ENCODE measurements around the gene CEP41.

Gene CEP41, protein sequence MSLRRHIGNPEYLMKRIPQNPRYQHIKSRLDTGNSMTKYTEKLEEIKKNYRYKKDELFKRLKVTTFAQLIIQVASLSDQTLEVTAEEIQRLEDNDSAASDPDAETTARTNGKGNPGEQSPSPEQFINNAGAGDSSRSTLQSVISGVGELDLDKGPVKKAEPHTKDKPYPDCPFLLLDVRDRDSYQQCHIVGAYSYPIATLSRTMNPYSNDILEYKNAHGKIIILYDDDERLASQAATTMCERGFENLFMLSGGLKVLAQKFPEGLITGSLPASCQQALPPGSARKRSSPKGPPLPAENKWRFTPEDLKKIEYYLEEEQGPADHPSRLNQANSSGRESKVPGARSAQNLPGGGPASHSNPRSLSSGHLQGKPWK

DNA sequence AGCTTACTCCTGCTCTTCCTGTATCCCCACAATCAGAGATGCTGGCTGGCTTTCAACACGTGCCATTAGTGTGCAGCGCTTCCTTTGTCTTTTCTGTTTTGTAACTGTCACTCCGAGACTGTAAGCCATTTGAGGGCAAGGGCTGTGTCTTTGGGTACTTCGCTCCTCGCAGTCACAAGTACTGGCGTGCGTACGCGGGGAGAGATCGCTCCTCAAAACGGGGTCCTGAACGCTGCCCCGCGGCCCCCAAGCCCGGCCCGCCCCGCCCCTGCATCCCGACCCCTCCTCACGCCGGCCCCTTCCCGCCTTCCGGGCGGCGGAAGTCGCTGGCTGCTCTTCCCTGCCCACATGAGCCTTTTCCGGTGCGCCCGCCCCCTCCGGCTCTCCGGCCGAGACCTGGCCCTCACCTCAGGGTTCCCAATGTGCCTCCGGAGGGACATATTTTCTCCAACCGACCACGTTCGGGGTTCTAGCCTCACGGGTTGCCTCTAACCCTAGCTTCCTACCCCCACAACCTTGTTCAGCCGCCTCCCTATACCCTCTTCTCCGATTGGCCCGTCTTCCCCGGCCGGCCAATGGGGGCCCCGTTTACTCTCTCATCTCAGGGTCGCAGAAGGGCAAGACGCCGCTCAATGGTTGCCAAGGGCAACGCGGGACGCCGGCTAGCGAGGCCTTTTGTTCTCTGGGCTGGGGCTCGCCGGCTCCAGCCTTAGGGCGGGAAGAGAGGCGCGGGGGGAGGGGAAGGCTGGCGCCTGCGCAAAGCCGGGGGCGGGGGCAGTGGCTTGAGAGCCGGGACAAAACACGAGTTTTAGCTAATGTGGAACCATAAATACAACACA, at the start of gene CEP41:
Gene CEP41 (minus strand): TSS at position 490 of the 839 bp plus-strand sequence. CDS start 50 bp downstream, at position 440.
- DNase-seq: peak; percentile 100

DNA sequence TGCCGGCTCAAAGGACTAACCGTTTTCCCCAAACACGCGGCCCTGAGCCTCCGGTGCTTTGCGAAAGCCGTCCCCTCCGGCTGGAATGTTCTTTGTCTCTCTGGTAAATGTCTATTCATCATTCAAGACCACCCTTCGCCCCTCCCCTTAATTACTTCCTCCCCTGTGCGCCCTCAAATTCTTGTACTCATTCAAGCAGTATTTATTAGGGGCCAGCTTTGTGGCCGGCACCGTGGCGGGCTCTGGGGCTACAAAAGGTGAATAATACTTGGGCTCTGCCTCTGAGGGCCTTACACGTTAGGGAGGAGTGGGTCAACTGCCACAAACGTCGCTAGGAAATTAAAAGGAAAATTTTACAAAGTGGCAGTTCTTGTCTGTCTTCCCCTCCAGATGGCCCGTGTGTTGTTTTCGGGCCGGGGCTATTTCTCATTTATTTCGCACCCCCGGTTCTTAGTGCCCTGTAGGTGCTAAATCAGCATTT, 49.5 kb upstream of the CEP41 start:
- no peak for DNase-seq

DNA sequence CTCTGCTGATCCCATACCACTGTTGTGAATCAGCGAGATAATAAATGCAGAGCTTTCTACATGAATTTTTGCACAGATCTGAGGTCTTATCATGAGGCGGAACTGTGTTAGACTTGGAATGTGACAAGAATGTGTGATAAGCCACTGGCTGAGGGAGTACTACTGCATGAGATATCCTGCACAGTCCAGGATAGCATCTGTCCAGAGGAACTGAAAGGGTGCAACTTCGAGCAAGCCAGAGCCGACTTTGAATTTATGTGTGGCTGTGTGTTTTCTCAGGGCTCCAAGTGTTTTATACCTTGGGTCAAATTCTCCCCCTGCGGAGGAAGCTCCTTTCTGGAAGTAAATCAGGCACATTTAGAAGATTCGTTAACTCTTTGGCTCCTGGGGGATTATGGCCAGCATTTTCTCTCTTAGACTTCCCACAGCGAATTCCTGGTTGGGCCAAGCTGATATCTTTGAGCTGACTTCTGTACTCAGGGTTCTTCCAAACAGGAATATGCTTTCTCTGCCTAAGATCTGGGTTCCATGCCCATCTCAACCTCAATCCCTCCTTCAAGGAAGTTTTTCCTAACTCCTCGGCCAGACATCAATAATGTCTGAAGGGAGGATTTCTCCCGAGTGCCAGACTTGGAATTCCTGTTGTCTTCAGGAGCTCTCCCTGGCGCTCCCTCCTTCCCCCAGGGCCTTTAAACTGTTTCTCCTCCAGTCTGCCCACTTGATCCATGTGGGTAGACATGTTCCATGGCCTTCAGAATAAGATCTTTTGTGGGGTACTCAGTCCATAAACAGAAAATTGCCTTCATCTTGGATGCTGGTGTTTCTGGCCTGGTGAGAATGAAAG, 48.5 kb upstream of the CEP41 start:
- DNase-seq: no peak

DNA sequence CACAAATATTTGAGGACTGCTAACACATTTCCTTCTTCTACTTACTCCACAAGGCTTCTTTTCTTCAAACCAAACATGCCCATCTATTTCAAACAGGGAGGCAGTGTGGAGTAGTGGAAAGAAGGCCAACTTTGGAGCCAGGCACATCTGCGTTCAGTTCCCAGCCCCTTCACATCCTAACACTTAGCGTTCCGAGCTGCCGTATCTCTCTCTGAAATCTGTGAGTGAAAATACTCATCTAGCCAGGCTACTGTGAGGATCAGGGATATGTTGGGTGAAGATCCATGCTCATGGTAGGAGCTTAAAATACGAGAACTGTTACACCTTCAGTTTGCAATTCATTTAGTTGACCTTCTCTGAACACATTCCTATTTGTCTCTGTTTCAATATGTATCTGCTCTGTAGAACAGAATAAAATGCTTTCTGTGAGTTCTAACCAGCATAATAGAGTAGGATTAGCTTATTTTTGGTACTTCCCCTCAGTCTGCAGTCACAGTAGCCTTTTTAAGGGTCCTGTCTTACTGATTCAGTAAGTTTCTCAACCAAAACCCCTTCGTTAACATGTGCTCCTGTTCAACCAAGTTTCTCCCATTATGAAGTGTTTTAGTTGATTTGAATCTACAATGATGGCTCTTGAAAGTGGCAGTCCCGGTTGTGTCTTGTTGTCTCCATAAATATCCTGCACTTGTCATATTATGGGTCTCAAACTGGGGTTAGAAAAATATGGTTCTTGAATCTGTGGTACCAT, 47.8 kb upstream of the CEP41 start:
- DNase-seq: no peak

DNA sequence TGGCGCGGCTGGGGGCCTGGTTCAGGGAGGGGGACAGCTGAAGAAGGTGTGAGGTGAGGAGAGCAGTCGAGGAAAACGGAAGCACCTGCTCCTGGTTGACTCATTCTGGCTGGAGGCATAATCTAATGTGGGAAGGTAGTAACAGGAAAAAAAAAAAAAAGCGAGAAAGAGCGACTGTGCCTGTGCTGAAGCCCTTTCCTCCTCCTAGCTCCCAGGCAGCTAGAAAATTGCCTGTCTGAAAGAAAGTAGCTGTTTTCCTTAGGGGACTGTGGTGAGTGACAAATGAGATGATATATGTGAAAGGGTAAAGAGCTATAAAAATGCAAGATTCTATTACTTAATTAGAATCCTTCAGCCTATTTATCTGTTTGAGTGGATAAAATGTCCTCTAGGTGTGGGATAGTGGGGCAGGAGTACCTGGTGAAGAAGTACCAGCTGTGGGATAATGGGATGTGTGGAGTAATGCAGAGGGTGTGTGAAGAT, 46.2 kb upstream of the CEP41 start:
- DNase-seq: no peak

DNA sequence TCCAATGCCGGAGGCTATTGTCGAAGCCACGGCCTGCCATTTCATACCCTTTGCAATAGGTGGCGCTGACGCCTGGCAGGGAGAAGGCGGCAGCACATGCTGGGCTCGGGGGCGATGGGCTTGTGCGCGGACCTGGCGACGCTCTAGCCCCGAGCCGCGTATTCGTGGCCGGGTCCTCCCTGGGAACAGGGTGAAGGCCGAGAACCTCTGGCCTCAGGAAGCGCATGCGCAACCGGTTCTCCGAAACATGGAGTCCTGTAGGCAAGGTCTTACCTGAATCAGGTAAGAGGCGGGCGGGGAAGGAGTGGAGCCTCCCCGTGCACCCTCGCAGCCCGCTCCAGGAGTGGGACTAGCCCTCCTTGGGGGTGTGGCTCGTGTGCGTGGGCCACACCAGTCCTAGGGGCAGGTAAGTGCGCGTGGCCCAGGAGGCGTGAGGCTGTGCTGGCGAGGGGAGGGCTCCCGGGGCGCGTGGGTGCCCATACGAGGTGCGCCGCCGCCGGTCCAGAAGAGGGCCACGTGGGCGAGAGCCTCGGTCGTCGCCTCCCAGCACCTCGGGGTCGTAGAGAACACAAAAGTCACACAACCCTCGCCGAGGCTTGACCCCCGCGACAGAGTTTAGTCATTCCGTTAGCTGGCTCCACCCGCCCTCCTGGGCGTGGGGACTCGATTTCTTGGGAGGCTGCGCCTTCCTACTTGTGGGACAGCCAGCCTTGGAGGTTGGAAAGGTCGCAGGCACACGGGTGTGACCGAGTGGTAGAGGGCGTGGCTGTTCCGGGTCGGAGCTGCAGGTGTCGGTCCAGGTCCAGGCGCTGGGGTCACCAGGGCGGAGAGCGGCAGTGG, 45.5 kb upstream of the CEP41 start:
- DNase-seq: peak; percentile 100

DNA sequence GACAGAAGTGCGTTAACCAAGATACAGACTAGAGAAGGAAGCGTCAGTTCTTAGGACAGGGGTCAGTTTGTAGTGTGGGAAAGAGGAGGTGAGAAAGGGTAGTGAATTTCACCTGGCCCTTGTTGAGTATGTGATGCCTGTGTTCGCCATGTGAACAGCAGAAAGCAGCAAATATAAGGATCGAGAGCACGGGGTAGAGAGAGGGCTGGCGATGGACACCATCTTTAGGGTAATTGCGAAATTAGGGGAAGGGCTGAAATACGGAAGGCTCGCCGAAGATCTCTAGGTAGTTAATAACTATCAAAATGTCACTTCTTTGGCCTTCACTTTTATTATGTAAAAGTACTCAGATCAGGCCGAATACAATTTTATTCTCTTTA, 44.9 kb upstream of the CEP41 start:
- DNase-seq: no peak

DNA sequence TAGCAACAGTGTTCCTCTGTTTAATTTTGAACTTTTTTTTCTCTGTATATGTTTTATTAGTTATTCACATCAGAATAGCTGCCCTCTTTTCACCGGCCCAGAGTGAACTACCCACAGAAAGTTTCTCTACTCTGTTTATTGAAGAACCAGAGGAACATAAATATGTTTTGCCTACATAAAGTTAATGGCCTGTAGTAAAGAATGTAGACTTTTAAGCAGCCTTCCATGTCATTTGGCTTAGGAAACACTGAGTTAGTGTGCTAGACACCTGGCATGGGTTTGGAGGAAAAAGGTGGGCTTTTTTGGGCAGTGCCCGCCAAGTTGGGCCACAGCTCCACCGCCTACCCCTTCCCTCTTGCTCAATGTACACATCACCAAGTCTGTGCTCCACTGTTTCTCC, 42.2 kb upstream of the CEP41 start:
- no peak for DNase-seq

DNA sequence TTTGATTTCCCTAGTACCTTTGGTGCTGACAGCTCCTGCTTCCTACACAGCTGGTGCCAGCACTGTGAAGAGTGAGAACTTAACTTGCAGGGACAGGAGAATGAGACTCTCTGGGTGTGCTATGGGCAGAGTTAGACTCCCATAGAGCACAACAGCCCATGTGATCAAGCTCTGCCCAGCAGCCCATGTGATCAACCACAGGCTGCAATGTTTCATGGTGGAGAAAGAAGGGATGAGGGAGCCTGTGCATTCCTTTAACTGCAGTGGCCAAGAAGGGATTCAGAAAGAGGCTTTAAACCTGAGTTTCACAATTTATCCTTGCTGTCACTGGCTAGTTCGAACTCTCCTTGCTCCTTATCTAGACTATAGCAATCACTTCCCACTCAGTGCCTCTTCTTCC, 41.1 kb upstream of the CEP41 start:
- no peak for DNase-seq

DNA sequence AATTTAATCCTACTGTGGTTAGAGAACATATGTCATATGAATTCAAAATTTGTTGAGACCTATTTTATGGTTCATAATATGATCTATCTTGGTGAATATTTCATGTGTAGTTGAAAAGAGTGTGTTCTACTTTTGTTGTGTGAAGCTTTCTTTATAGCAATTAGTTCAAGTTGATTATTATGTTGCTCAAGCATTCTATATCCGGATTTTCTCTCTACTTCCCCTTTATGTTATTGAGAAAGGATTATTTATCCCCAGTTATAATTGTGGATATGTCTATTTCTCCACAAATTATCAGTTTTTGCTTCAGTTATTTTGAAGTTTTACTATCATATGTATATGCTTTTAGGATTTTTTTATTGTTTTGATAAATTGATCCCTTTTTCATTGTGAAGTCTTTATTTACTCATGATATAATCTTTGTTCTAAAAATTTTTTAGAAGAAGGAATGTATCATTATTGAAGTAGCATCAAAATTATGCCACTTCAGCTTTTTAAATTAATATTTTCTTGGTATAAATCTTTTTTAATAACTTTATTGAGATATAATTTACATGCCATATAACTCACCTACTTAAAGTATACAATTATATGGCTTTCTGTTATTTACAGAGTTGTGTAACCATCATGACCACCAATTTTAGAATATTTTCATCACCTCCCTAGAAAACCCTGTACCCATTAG, 39.0 kb upstream of the CEP41 start:
- no peak for DNase-seq

DNA sequence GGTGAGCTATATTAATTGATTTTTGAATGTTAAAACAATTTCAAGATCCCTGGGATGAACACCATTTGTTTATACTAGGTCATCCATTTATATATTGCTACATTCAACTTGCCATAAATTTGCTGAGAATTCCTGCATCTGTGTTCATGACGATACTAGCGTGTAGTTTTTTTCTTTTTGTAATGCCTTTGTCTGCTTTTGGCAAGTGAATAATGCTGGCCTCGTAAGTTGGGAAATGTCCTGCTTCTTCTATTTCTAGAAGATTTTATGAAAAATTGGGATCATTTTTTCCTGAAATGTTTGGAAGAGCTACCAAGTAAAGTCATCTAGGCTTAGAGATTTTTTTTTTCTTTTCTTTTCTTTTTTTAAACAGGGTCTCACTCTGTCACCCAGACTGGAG, 38.2 kb upstream of the CEP41 start:
- DNase-seq: no peak

DNA sequence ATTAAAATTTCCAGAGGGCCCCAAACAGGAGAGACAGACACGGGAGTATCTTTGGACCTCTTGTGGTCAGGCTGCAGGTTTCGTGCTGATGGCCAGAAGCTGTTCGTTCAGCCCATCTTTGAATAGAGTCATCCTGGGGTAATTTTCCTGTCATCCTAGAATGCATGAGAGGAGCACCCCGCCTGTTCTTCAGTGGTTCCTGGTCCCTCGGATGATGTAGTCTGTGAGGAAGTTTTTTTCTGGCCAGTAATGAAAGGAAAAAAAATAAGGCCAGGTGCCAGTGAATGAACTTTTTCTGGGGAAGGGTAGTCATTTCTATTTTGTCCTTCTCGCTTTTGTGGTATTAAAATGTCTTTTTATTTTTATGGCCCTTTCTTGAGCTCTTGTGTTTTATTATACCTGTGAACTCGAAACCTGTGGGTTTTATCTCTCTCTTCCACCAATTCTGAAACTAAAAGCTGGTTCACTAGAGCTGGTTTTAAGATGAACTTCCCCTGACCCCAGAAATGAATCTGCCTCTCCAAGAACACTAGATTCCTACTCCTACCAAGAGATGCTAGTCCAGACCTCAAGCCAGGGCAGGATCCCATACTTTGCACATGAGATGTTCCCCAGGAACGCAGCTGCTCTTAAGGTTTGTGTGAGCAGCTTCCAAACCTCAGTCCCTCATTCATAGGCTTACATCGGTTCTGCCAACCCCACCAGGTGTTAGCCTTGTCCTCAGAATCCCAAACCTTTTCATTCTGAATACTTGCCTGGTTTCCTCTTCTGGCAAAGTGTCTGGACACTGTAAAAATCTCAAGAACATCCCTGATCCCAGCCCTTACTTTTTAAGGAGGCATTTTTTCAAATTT, 35.7 kb upstream of the CEP41 start:
- no peak for DNase-seq

DNA sequence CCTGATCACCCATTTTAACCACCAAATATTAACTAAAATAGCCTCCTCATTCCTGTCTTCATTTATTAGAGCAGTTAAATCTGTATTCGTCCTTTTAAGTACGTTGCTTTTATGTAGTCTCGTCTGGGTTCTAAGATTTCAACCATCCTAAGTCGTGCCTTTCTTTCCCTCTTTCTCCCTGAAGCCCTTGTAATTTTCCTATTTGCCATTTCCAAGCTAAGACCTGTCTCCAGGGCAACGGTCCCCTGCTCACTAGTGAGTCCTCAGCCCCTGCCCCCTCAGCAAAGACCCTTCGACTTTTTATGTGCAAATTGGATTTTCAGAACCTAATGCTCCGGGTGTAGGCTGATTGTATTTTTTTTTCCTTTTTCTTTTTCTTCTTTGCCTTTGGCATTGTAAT, 35.0 kb upstream of the CEP41 start:
- DNase-seq: no peak

DNA sequence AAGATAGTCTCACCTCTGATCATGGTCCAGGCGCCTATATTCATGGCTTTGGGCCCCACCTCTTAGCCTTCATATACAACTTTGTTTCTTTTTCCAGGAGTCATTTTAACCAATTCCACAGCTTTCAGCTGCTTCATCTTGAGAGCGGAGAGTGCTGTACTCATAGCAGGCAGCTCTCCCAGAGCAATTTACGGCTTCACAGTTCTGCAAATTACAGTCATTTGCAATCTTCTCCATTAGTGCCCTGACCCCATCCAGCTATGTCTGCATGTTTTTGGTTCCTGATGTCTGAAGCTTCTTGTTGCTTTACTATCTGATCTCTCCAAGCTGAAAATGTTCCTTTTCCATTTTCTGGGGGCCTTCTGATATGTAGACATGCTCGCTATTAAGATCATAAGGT, 33.1 kb upstream of the CEP41 start:
- DNase-seq: no peak

DNA sequence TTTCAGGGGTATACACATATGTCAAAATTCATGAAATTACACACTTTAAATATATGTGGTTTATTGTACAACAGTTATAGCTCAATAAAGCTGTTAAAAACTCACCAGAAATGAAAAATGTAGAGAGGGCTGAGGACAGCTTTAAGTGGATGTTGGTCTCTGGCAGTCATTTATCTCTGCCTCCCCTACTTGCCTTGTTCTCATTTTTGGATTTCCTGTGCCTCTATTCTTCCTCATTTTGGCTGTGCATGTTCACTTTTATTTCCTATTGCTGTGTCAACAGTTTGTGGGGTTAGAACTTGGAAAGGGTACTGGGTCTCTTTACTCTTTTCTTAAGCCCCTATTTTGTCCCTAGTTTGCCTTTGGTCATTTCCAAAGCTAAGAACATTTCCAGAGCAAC, 32.5 kb upstream of the CEP41 start:
- DNase-seq: no peak

DNA sequence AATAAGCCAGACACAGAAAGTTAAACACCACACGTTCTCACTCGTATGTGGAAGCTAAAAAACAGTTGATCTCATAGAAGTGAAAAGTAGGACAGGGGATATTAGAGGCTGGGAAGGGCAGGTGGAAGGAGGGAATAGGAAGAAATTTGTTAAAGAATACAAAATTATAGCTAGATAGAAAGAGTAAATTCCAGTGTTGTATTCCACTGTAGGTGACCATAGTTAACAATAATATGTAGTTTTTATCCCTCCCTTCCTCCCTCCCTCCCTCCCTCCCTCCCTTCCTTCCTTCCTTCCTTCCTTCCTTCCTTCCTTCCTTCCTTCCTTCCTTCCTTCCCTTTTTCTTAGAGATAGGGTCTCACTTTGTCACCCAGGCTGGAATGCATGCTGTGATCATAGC, 31.2 kb upstream of the CEP41 start:
- DNase-seq: no peak

DNA sequence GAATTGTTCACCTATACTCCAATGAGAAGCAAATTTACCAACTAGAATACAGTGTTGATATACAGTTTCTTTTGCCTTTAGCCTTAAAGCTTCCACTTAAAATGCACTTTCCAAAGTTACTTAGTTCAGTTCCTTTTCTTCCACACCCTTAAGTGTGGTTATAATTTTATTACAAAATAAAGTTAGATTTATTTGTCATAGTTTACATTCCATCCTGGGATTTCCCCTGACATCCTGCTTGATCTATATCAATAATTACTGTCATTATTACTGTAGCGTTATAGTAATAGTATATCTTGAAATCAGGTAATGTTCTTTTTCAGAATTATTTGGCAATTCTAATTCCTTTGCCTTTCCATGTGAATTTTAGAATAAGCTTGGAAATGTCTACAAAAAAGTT, 27.8 kb upstream of the CEP41 start:
- DNase-seq: no peak

DNA sequence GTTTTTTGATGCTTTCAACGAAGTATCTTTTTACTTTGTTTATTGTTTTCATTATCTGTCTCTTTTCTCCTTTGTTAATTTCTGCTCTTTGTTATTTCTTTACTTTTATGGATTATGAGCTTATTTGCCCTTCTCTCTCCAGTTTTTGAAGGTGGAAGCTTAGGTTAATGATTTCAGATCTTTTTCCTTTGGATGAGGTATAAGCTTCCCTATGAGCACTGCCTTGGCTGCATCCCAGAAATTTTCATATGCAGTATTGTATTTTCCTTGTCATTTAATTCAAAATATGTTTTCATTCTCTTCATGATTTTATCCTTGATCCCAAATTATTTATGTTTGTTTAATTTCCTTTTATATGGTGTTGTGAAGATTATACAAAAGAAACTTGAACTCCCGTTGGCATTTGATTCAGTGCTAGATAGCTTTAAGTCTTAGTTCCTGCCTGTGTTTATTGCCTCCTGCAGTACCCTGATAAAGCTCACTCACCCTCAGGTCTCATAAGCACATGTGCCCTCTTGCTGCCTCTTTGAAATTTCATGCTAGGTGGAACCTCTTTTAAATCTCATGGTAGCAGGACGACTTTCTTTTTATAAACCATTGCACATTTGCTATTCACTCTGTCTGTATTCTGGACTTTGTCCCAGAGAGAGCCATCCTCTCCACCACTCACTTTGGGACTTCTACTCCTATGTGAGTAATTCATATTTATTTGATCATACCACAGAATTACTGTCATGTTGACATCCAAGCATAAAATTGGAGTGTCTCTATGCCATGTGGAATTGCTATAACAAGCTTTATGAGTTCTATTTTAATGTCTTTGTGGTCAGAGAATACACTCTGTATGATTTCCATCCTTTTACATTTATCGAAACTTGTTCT, 23.0 kb upstream of the CEP41 start:
- no peak for DNase-seq

DNA sequence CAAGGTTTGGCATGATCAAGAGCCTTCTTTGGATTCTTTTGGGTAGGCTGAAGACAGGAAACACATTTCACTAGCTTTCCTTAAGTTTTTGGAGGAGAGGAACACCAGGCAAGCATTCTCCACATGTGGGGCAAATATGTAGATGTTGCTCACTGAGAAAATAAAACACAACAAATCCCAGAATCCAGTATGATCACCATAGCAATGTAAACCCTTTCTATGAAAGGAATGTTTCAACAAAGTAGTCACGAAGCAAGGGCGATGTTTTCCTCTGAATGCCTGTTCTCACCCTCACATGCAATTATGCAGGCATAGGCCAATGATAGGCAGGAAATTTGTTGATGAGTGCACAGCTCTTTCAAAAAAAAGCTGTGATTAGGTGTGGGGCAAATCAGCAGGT, 20.5 kb upstream of the CEP41 start:
- DNase-seq: no peak
